Thyroid gland (tissue), 4 donors: Measurements from ENCODE around the gene ATOH7. TPM values are rescaled to one million over a fixed set of nuclear protein-coding genes. Genes with fewer than 3 reads are reported as not detected.
"Not testable (repeated sequence)": the region's sequence is repeated elsewhere in the genome, so short reads cannot be mapped to it uniquely, and the experiment has no call there.

Experiments used
- DNase-seq, 2 donors: peaks; one replicate each; pipeline ENCODE4 v3.0.0-alpha.2; 2019
- H3K27ac ChIP-seq, 3 donors: fragments of 200-600 bp; sonication (generic); 1 replicate in 2 of 3; 2 replicates in 1 of 3; pipeline ENCODE4 v1.5.1; 2016 to 2019; ENCODE audit warnings: mild to moderate bottlenecking in 1 of 3, moderate library complexity in 1 of 3
- H3K27me3 ChIP-seq: fragments of 200-600 bp; sonication (generic); one replicate; pipeline ENCODE4 v1.5.1; 2019
- H3K36me3 ChIP-seq, 2 donors: fragments of 200-600 bp; sonication (generic); one replicate each; pipeline ENCODE4 v1.5.1; 2016 to 2019
- H3K4me1 ChIP-seq, 2 donors: fragments of 200-600 bp; sonication (generic); one replicate each; pipeline ENCODE4 v1.5.1; 2017 to 2019
- H3K4me3 ChIP-seq, 3 donors: fragments of 200-600 bp; sonication (generic); replicated peaks in 1 of 3; 1 replicate in 2 of 3; 2 replicates in 1 of 3; pipeline ENCODE4 v1.5.1; 2016; ENCODE audit warnings: mild to moderate bottlenecking in 1 of 3
- H3K9me3 ChIP-seq: fragments of 200-600 bp; sonication (generic); one replicate; pipeline ENCODE4 v1.5.1; 2017
- CTCF ChIP-seq, 6 experiments: fragments of 200-600 bp in 3 of 6; fragments of 450-650 bp in 3 of 6; sonication (generic) in 3 of 6; IDR thresholded peaks; one replicate each; pipeline ENCODE4 v1.5.1; 2016 to 2019; ENCODE audit warnings: antibody characterized with exemption in 6 of 6, mild to moderate bottlenecking in 2 of 6, inconsistent platforms in 1 of 6, moderate library complexity in 1 of 6
- POLR2A ChIP-seq, 2 donors: fragments of 450-650 bp; IDR thresholded peaks; one replicate each; pipeline ENCODE4 v1.6.1; 2017; ENCODE audit warnings: antibody characterized with exemption in 2 of 2, mild to moderate bottlenecking in 2 of 2, moderate library complexity in 1 of 2
- WGBS, 2 donors: methylation state at CpG; one replicate each; pipeline ENCODE4 v1.1.5; 2017; 5-methylcytosine and 5-hydroxymethylcytosine counted together
- intact Hi-C: fragments of 100-400 bp; cut with DNase I; formaldehyde crosslinking; loops from one replicate; pipeline ENCODE4 v1.15.1; 2023
- total RNA-seq, 4 donors: library from RNA; depleted of rRNA; stranded (reverse); fragments of >200 nt; gene quantifications; one replicate each; pipeline ENCODE4 v1.2.3, GENCODE V29; 2016

The ATOH7 gene
- total RNA-seq = not detected

DNA sequence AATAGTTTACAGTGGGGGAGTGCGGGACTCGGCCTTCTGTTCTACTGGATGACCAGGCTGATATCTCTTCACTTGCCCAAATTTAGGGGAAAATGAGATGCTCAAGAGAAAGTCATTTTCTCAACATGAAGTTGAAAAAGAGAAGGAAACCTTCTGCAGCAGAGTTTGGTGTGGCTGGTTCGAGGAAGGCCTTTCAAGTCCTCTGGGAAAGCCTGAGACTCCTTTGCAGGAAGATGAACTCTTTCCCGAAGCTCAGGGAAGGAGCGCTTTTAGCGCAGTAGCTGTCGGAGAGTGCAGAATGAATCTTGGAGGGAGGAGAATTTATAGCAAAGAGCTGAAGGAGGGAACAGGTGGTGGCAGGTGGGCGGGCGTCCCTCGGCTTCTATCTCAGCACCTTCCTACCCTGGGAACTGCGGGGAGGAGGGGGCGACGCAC, at the start of gene ATOH7:
Gene ATOH7, minus strand, starts transcription at position 297 of the 435 bp plus-strand sequence. CDS start 436 bp downstream, outside the sequence.
- Histone ChIP-seq H3K27ac (no peak within 1 kb of the TSS), H3K4me3 (peak within 1 kb of the TSS in 2 of 3 donors; percentile 25 to 64), H3K4me1 (peaks cover 4 to 10% of the 10 kb centered on the region in 2 donors), H3K27me3 (no peaks in the 10 kb centered on the region), H3K36me3 (no peaks in the 10 kb centered on the region), H3K9me3 (no peaks in the 10 kb centered on the region)
- intact Hi-C loops = no loop called here
- TF ChIP-seq POLR2A (IDR thresholded peaks at IDR 0.05) (no peak), CTCF (IDR thresholded peaks at IDR 0.05) (no peak)
- WGBS, 2 donors = 32 to 34% methylated on average over 13 of the region's 13 CpGs
- no peak for DNase-seq

- TF ChIP-seq CTCF (IDR thresholded peaks at IDR 0.05) (no peak), POLR2A (IDR thresholded peaks at IDR 0.05) (no peak)
- 96 to 97% methylated on average over 4 of the region's 4 CpGs for WGBS, 2 donors
- Histone ChIP-seq H3K27me3 (no peaks in the 10 kb centered on the region), H3K4me3 (no peak overlapping the region), H3K4me1 (no peaks in the 10 kb centered on the region), H3K36me3 (no peaks in the 10 kb centered on the region), H3K27ac (no peak overlapping the region), H3K9me3 (no peaks in the 10 kb centered on the region)
- intact Hi-C loops = no loop called here
- DNase-seq = no peak
Measured at GRCh38 chr10:68280758-68281157, 48.8 kb upstream of the ATOH7 start.

DNA sequence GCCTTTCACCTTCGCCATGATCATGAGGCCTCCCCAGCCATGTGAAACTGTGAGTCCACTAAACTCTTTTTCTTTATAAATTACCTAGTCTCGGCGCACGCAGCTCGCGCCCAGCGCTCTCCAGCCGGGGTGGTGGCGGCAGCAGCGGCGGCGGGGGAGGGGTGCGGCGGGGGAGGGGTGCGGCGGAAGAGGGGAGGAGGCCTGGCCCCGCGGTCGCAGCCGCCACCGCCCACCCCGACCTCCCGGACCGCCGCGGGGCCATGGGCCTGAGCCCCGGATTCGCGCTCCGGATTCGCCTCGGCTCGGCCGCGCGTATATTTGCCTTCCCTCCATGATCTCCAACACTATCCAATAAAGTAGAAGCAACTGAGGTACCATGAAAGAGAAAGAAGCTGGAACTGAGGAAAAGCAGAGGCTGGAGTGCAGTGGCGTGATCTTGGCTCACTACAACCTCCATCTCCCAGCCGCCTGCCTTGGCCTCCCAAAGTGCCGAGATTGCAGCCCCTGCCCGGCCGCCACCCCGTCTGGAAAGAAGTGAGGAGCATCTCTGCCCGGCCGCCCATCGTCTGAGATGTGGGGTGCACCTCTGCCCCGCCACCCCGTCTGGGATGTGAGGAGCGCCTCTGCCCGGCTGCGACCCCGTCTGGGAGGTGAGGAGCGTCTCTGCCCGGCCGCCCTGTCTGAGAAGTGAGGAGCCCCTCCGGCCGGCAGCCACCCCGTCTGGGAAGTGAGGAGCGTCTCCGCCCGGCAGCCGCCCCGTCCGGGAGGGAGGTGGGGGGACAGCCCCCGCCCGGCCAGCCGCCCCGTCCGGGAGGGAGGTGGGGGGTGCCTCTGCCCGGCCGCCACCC, 47.2 kb upstream of the ATOH7 start:
- H3K9me3 ChIP-seq, H3K36me3 ChIP-seq, H3K4me1 ChIP-seq, H3K27me3 ChIP-seq, H3K27ac ChIP-seq, H3K4me3 ChIP-seq, DNase-seq, intact Hi-C loops: not testable (repeated sequence)
- WGBS, 2 donors = 92 to 95% methylated on average over 33 to 48 of the region's 70 CpGs

DNA sequence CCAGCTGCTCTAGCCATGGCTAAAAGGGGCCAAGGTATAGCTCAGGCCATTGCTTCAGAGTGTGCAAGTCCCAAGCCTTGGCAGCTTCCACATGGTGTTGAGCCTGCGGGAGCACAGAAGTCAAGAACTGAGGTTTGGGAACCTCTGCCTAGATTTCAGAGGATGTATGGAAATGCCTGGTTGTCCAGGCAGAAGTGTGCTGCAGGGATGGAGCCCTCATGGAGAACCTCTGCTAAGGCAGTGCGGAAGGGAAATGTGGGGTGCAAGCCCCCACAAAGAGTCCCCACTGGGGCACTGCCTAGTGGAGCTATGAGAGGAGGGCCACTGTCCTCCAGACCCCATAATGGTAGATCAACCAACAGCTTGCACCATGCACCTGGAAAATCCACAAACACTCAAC, 45.9 kb upstream of the ATOH7 start:
- H3K36me3 ChIP-seq, DNase-seq, H3K27ac ChIP-seq, intact Hi-C loops, H3K27me3 ChIP-seq, H3K4me1 ChIP-seq, H3K4me3 ChIP-seq, H3K9me3 ChIP-seq: not testable (repeated sequence)
- WGBS, 2 donors = 100% methylated on average over 1 to 2 of the region's 2 CpGs

- no peak for TF ChIP-seq CTCF (IDR thresholded peaks at IDR 0.05)
- no peak for TF ChIP-seq POLR2A (IDR thresholded peaks at IDR 0.05)
- no peak overlapping the region for H3K27ac ChIP-seq
- no peaks in the 10 kb centered on the region for H3K4me1 ChIP-seq
- H3K27me3 ChIP-seq = no peaks in the 10 kb centered on the region
- DNase-seq = no peak
- H3K36me3 ChIP-seq = no peaks in the 10 kb centered on the region
- H3K4me3 ChIP-seq = no peak overlapping the region
- intact Hi-C loops = no loop called here
- H3K9me3 ChIP-seq = no peaks in the 10 kb centered on the region
Measured at GRCh38 chr10:68276224-68276623, 44.3 kb upstream of the ATOH7 start.

GRCh38 chr10:68275600-68276126, 43.8 kb upstream of the ATOH7 start:
- Histone ChIP-seq H3K4me1 (no peaks in the 10 kb centered on the region), H3K36me3 (no peaks in the 10 kb centered on the region), H3K27ac (no peak overlapping the region), H3K27me3 (no peaks in the 10 kb centered on the region), H3K4me3 (no peak overlapping the region), H3K9me3 (no peaks in the 10 kb centered on the region)
- no peak for TF ChIP-seq CTCF (IDR thresholded peaks at IDR 0.05)
- no peak for TF ChIP-seq POLR2A (IDR thresholded peaks at IDR 0.05)
- DNase-seq = no peak
- WGBS, 2 donors = 94 to 97% methylated on average over 2 of the region's 2 CpGs
- intact Hi-C loops = no loop called here
